ENCODE measurements around the gene PLEKHA7. TPM values are rescaled to one million over a fixed set of nuclear protein-coding genes. Genes with fewer than 3 reads are reported as not detected.

Gene PLEKHA7
- total and polyA plus RNA-seq, 2 of the 4 experiments (the other 2 are of a cell fraction), result 0.12 TPM; not detected in 1

DNA sequence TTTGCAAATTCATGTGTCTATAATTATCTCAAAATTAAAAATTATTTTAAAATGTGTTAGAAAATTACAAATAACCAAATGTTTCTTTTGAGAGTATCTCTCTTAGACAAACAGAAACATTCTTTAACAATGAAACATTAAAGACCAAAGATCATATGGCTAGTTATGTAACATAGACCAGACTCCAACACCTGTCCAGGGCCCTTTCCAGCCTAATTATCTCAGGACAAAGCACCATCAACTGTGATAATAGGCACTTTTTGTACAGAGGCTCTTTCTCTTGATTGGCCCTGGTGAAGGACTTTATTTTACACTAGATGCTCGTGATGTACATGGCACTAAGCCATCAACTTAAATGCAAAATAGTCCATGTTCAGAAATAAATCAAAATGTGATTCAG lies 5.0 kb upstream of the PLEKHA7 start:
- no peak overlapping the region for H3K14ac ChIP-seq (replicated peaks; ENCODE audit: low read depth, low read length)
- no peak overlapping the region for H2AK5ac ChIP-seq (ENCODE audit: low read depth, low read length)
- WGBS, 2 experiments (ENCODE audit: extremely low coverage in 2 of 2, insufficient read length in 1 of 2), result no CpG with 5 or more reads among the region's 1 CpG
- ATAC-seq (ENCODE audit: low read depth), result no peak
- TF ChIP-seq RFX5 (IDR thresholded peaks at IDR 0.05; ENCODE audit: low read depth, low read length), result no peak
- no peak overlapping the region for H2AFZ ChIP-seq (replicated peaks; ENCODE audit: low read length, poor library complexity)
- H3K23ac ChIP-seq (ENCODE audit: low read depth, low read length), result no peak overlapping the region
- no peaks in the 10 kb centered on the region for H3K4me1 ChIP-seq (ENCODE audit: control insufficient read depth, insufficient read depth, low read length)
- no peaks in the 10 kb centered on the region for H3K79me1 ChIP-seq (ENCODE audit: low read depth in 1 of 2, low read length in 2 of 2)
- BruUV-seq (replicated peaks), result no TSS peak
- H3K9me1 ChIP-seq (ENCODE audit: insufficient read depth, low read length), result no peaks in the 10 kb centered on the region
- no peak overlapping the region for H3K56ac ChIP-seq (ENCODE audit: extremely low read depth, insufficient read depth, low read length)
- H3K36me3 ChIP-seq (ENCODE audit: control insufficient read depth, insufficient read depth, low read length), result no peaks in the 10 kb centered on the region
- dilution Hi-C loops (cut with HindIII; ENCODE audit: low sequenced_read_pairs, unreplicated experiment) (no loop called here), intact Hi-C loops (cut with micrococcal nuclease) (loop anchor here (10.0 kb wide), 1 partner anchor 46 kb away; no protein-coding TSS in a partner anchor), in situ Hi-C loops (cut with MboI; ENCODE audit: low sequenced_read_pairs) (no loop called here)
- H4K5ac ChIP-seq (ENCODE audit: low read depth, low read length), result no peak overlapping the region
- H2AK9ac ChIP-seq (replicated peaks; ENCODE audit: low read depth, low read length, poor library complexity), result no peak overlapping the region
- DNase-seq, result no peak
- H2BK15ac ChIP-seq (ENCODE audit: low read depth, low read length), result no peak overlapping the region
- H2BK5ac ChIP-seq (ENCODE audit: low read depth, low read length, poor library complexity, severe bottlenecking), result no peak overlapping the region
- H3K27ac ChIP-seq (ENCODE audit: insufficient read depth, low read length), result no peak overlapping the region
- H3K9ac ChIP-seq (ENCODE audit: low read depth, low read length), result no peak overlapping the region
- CTCF ChIA-PET, result no interaction called here
- POLR2A ChIA-PET (ENCODE audit: unreplicated experiment), result no interaction called here
- no peak overlapping the region for H2BK120ac ChIP-seq (ENCODE audit: low read depth, low read length)
- H3K4me2 ChIP-seq (ENCODE audit: low read depth, low read length), result no peak overlapping the region
- H4K91ac ChIP-seq (ENCODE audit: insufficient read depth, low read depth, low read length), result no peak overlapping the region
- H3K27me3 ChIP-seq (ENCODE audit: control insufficient read depth, insufficient read depth, low read length), result peaks cover 15% of the 10 kb centered on the region
- no peak overlapping the region for H3K4me3 ChIP-seq (ENCODE audit: insufficient read depth, low read depth, low read length)
- H3K4ac ChIP-seq (ENCODE audit: low read depth, low read length), result no peak overlapping the region
- H3K9me3 ChIP-seq (ENCODE audit: control insufficient read depth, insufficient read depth, low read length), result no peaks in the 10 kb centered on the region
- H4K20me1 ChIP-seq (ENCODE audit: insufficient read depth, low read length), result no peaks in the 10 kb centered on the region
- no peak overlapping the region for H2BK20ac ChIP-seq (ENCODE audit: low read depth, low read length)
- no peak overlapping the region for H4K8ac ChIP-seq (ENCODE audit: low read depth in 2 of 2, low read length in 2 of 2)
- H3K18ac ChIP-seq (ENCODE audit: low read depth, low read length), result no peak overlapping the region
